ENCODE measurements around the gene HSFX1.
"Not testable (repeated sequence)": the region's sequence is repeated elsewhere in the genome, so short reads cannot be mapped to it uniquely, and the experiment has no call there.

The HSFX1 gene, protein sequence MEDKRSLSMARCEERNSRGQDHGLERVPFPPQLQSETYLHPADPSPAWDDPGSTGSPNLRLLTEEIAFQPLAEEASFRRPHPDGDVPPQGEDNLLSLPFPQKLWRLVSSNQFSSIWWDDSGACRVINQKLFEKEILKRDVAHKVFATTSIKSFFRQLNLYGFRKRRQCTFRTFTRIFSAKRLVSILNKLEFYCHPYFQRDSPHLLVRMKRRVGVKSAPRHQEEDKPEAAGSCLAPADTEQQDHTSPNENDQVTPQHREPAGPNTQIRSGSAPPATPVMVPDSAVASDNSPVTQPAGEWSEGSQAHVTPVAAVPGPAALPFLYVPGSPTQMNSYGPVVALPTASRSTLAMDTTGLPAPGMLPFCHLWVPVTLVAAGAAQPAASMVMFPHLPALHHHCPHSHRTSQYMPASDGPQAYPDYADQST

DNA sequence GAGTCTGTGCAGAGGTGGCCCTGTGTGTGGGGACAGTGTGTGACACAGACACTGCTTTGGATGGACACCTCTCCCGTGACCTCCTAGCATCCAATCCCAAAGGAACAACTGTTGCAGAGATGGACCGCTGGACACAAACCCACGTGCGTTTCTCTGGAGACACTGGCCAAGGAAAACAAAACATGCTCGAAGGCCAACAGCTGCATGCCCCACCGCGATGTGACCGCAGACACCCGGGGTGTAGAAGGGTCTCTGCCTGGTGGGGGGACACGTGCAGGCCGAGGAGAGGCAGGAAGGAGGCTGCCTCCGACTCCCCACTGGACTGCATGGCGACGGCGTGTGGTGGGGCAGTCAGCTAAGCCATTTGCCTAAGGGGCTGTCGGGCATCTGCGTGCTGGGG lies at the start of gene HSFX1:
TSS of gene HSFX1 (plus strand) at position 301 of the 400 bp plus-strand sequence. CDS start 614 bp downstream, outside the sequence.
- not testable (repeated sequence) for DNase-seq (ENCODE audit: low read depth)

DNA sequence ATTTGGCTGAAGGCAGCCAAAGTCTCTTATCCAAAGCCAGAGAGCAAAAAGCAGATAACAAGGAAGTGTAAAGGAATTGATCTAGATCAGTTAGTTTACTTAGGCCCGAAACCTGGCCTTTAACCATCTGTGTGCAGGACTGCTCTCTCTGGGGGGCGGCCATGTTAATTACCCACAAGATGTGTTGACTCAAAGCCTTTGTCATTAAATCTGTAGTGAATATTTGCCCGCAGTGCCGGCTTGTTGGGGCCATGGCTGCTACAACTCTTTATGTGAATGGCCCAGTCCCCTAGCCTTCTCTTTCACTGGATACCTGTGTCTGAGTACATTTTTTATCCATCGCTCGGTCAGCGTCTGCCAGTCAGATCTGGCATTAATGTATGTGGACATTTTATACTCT lies 46.6 kb upstream of the HSFX1 start:
- not testable (repeated sequence) for DNase-seq (ENCODE audit: low read depth)

DNA sequence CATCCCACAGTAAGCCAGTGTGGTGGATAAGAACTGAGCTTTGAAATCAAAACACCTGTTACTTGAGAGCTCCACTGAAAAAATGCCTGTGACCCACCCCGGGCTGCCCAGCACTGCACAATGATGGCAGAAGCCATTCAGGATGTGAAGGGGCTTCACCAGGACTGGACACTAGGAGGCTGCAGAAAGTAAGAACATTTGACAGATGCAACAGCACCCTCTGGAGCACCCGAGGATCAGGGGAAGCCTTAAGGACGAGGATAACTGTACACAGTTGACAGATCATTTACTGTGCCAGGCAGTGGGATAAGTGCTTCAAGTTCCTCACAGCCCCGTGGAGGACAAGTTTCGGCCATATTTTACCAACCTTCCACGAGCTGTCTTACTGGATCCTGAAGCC lies 31.6 kb upstream of the HSFX1 start:
- not testable (repeated sequence) for DNase-seq (ENCODE audit: low read depth)

DNA sequence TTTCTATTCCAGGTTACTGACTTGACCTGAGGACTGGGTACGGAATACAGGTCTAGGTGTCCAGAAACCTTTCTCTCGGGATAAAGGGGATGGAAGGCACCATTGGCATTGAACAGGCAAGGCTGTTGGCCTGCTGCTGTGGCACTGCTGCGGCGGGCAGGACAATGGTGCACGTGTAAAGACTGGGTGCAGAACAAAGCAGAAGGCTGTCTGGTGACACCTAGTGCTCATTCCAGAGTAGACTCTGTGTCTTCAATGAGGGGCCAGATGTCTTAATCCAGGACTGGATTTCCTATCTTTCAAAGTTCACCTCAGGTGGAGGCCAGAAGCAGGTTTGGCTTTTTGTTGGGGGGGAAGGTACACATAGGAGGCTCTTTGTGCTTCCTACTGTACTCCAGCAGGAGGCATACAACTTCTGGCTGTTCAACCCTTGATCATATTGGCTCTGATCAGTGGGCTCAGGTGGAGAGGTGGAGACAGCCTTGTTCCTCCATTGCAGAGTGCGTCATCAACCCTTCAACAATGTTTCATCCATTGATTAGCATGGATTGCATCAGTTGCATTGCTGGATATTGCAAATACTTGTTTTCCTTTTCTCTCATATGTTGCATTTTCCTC lies 27.4 kb upstream of the HSFX1 start:
- DNase-seq (ENCODE audit: low read depth) = not testable (repeated sequence)

DNA sequence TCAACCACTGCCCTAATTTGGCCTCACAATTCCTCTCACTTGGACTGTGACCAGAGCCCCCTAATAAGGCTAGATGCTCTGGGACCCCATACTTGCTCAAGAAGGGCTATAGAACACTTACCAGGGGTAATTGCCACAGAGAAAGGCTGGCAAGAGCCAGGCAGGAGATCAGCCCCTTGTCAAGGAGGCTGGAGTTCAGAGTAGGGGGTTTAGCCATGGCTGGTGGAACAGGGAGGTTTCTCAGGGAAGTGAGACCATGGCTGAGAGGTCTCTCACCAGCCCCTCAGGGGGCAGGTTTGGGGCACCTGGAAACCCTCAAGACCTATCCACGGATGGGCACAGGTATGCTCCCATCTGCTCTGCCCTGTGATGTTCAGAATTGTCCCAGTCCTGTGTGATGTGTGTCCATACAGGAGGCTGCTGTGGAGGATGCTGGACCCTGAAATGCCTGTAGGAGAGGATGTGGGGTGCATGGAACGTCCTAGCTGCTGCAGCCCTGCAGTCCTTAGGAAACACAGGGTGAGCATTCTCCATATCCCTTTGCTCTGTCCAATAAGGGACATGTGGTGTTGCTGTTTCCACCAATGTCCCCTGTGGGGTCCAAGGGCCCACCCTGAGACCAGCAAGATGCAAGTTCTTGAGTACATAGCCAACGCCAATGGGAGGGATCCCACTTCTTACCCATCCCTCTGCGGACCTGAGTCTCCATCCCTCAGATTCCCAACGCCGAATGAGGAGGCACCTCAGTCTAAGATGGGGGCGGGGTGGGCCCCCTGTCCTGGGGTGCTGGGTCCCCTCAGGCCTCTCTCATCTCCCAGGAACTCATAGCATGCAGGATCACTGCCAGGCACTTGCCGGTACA lies 16.4 kb upstream of the HSFX1 start:
- DNase-seq (ENCODE audit: low read depth) = no peak

DNA sequence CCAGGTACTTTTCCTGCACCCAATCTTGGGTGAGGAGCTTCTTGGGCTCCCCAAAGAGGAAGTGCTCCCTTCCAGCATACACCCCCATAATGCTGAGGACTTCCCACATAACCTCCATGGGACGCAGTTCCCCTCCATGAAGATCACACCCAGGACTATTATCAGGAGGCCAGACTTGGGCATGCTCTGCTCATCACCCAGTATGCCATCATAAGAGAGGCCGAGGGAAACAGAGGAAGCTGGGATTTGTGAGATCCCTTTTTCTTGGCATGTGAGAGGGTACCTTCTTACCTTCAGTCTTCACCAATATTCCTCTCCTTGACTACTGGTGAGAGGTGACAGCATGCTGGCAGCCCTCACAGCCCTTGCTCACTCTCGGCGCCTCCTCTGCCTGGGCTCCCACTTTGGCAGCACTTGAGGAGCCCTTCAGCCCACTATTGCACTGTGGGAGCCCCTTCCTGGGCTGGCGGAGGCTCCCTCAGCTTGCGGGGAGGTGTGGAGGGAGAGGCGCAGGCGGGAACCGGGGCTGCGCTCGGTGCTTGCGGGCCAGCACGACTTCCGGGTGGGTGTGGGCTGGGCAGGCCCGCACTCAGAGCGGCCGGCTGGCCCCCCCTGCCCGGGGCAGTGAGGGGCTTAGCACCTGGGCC lies 15.7 kb upstream of the HSFX1 start:
- DNase-seq (ENCODE audit: low read depth) = no peak

DNA sequence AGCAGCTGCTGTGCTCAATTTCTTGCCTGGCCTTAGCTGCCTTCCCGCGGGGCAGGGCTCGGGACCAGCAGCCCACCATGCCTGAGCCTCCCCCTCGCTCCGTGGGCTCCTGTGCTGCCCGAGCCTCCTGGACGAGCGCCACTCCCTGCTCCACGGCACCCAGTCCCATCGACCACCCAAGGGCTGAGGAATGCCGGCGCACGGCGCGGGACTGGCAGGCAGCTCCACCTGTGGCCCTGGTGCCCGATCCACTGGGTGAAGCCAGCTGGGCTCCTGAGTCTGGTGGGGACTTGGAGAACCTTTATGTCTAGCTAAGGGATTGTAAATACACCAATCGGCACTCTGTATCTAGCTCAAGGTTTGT lies 15.2 kb upstream of the HSFX1 start:
- not testable (repeated sequence) for DNase-seq (ENCODE audit: low read depth)

DNA sequence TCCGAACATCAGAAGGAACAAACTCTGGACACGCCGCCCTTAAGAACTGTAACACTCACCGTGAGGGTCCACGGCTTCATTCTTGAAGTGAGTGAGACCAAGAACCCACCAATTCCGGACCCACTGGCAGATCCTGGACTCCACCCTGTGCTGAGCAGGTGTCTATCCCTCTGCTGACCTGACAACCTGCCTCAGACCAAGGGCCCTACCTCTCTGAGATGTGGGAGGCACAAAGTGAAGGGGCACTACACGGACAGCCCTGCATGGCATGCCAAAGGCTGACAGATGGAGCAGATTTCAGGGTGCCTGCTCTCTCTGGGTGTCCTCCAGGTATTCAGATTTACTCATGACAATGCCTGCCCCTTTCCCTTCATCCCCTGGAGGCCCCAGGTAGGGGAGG lies 14.0 kb upstream of the HSFX1 start:
- no peak for DNase-seq (ENCODE audit: low read depth)

DNA sequence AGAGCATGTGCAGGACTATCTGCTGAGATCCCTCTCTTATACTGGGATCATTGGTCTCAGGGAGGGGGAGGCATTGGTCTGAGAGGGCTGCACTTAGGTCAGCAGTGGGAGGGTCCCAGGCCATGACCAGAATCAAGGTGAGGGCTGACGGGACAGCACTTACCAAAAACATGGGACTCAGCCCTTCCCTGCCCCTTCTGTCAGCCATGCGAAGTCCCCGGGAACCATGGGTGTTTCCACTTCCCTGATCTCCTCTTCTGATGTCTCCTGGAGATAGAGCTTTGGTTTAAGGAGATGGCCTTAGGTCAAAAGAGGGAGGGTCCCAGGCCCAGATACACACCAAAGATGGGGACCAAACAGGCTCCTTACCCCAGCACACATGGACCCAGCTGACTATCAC lies 12.9 kb upstream of the HSFX1 start:
- DNase-seq (ENCODE audit: low read depth) = no peak

DNA sequence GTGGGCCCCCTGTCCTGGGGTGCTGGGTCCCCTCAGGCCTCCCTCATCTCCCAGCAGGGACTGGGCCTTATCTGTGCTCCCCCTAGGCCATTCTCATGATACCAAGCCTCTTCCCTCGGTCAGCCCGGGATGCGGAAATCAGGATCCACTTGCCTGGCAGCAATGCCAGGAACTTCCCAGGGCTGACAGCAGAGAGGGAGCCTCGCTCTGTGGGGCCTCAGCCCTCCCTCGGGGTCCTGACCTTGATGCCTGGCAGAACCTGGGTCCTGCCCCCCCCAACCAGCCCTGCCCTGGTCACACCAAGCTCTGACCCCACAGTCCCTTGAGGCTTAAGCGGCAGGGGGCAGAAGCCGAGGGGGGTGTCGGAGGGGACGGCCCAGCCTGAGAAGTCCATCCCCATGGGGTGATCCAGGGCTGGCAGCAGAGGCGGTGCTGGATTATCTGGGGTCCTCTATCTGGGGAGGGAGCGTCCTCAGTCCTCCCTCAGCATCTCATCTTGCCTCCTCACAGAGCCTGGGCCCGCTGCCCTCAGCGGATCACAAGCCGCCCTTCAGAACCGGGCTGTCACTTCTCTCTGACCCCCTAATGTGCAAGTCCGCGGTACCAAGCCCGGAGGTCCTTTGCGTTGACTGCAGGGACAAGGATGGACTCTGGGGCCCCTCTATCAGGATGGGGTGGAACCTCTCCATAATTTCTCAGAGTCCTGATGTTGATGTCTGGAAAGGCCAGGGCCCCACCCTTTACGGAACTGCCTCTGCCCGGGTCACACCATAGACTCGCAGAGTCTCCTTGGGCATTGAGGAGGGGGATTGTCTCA lies 11.8 kb upstream of the HSFX1 start:
- DNase-seq (ENCODE audit: low read depth) = not testable (repeated sequence)

DNA sequence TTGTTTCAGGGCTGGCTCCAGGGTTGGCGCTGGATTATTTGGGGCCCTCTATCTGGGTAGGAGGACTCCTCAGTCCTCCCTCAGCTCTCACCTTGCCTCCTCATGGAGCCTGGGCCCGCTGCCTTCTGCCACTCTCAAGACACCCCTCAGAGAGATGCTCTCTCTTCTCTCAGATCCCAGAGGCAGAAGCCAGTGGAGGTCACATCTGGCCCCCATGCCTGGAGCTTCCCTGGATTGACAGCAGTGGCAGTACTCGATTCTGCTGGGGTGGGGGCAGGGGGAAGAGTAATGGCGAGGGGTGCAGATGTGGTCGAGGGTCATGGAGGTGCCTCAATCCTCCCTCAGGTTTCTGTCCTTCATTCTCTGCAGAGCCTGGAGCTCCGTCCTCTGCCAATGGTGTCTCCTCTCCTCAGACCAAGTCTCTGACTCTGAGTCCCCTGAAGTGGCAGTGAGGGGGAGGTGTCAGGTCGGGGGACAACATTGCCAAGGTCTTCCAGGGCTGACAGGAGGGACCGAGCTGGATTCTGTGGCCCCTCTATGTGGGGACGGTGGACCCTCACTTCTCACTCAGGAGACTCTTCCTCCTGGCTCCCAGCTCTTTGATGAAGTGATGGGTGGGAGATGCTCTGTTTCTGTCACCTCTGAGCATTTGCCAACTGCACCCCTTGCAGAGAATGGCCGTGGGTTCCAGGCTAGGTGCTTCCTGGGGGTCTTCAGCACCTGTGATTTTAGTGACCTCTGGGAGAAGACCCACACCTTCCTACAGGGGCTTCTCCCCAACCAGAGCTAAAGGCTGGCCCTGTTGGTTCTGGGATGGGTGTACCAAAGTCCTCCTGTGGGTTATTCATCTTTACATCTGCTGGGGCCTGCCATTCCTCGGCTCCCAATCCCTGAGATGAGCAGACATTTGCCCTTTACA lies 10.9 kb upstream of the HSFX1 start:
- DNase-seq (ENCODE audit: low read depth) = no peak

DNA sequence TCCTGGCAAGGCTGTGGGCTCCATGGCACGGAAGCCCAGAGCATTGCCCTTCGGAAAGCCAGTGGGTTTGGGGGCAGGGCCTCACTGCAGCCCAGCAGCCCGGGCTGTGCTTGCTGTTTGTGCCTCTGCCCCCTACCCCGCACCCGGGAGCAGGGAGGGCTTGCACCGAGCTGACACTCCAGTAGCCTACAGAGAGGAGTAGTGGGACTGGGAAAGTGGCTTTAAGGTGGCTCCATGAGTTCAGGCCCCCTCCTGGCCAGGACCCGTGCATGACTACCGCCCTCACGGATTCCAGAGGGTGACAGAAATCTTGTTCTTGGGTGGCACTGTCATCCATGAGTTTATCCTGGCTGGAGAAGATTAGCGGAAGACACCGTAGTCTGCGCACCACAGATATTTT lies 3.5 kb upstream of the HSFX1 start:
- DNase-seq (ENCODE audit: low read depth) = not testable (repeated sequence)

DNA sequence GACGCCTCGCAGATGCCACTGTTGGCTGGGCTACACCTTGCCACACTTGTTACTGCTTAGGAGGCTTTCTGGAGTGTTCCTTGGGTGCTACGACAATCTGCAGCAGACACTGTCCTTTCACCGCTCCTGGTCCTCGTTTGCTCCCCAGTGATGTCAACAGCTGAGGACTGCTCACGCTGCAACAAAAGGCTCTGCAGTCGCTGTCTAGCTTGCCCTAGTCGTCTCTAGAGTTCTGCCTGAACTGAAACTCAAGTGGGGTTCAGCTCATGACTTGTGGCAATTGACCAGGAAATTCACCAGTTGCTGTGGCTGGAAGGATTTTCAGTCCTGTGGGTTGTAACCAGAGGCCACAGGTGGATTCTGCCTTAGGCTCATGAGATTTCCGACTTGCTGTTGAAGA lies 842 bp upstream of the HSFX1 start:
- DNase-seq (ENCODE audit: low read depth) = not testable (repeated sequence)

DNA sequence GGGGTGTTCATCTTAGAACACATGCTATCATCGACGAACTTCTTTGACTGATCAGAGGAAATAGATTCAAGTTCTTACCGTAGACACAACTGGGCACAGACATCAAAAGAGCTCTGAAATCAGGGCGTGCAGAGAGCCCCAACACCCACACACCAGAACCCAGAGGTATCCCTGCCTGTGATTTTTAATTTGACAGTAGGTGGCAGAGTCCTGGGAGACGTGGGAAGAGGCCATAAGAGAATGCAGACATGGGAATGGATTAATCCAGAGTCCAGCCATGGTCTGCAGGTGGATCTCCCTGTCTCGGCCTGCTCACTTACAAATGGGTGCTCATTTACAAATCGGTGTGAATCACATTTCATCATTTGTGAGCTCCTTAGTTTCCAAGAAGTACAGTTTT lies 4.1 kb downstream of the HSFX1 start:
- not testable (repeated sequence) for DNase-seq (ENCODE audit: low read depth)

DNA sequence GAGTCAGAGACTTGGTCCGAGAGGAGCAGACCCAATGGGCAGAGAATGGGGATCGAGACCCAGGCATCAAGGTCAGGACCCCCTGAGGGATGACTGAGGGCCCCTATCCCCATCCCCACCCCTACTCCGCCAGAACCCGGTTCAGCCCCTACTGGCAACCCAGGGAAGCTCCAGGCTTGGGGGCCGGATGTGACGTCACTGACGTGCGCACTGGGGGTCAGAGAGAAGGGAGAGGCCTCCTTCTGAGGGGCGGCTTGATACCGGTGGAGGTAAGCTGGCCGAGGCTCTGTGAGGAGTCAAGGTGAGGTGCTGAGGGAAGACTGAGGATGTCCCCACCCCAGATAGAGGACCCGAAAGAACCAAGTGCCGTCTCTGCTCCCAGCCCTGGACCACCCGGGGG lies 7.9 kb downstream of the HSFX1 start, which contains the start of gene MAGEA9:
TSS of gene MAGEA9 (plus strand) at position 204 of the 400 bp plus-strand sequence. CDS start 4,281 bp downstream, outside the sequence.
- DNase-seq (ENCODE audit: low read depth) = not testable (repeated sequence)

DNA sequence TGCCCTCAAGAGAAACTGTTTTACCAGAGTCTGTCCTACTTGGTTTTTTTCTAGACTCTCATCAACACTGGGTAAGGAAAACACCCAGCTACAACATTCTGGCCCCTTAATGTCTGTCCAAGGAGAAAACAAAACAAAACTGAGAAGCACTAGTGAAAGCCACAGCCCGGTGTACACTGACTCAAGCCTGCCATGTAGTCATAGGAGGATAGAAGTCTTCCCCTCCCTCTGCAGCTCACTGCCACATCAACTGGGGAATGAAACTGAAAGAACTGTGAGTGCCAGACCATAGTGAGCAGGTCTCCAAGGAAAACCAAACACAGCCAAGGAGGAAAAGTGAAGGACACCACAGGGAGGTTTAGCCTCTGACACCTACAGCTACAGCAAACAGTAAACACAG lies 21.7 kb downstream of the HSFX1 start:
- DNase-seq (ENCODE audit: low read depth) = not testable (repeated sequence)

DNA sequence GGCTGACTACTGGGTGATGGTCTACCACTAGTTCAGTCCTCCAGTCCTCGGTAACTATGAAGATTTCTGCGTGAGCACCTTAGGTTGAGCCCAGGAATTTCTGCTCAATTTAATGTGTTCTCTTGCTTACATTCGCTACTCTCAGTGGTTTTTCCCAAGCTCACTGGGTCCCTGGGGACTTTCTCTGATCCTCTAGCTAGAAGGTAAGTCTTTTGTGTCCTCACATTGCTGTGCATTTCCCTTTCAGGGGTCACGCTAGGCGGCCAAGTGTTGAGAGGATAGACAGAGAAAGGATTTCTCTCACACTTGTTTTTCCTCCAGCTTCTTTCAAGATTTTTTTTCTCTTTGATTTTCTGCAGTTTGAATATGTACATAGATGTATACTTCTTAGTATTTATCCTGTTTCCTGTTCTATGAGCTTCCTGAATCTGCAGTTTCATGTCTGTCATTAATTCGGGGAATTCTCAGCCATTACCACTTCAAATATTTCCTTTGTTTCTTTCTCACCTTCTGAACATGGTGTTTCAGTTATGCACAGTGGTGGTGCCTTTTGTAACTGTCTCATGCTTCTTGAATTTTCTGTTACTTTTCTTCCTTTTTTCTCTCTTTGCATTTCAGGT lies 25.3 kb downstream of the HSFX1 start:
- no peak for DNase-seq (ENCODE audit: low read depth)

DNA sequence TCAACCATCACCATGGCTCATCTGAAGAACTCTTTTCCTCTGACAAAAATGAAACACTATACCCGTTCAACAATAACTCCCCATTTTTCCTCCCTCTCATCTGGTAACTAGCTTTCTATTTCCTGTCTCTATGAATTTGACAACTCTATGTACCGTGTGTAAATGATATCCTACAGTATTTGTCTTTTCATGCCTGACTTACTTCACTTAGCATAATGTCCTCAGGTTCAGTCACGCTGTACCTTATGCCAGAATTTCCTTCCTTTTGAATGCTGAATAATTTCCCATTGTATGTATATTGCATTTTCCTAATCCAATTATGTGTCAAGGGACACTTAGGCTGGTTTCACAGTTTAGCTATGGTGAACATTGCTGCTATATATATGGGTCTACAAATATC lies 26.1 kb downstream of the HSFX1 start:
- DNase-seq (ENCODE audit: low read depth) = no peak

DNA sequence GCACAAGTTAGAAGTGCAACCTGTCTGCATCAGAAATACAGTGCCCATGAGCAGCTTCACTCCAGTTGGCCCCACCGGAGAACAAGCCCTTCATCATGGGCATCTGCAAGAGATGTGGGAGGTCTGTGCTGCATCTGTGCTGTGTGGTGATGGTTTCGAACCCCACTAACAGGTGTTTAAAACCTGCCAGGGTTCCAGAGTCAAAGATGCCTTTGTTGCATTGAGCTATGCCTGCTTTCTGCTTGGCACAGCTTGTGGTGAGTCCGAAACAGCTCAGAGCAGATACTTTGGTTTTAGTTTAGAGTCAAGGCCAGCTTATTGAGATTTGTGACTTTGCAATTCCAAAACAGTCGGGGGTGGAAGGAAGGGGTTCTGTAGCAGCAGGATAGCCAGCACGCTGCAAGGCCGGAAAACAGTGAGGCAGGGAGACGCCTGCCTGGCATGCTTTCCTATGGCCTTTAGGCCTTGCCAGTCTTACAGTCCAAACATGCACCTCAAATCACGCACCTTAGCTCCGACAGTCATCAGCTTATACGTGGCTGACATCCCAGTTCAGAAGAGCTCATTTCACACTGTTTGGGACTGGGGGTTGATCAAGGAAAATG lies 29.7 kb downstream of the HSFX1 start:
- no peak for DNase-seq (ENCODE audit: low read depth)

Data from stimulated activated CD8-positive, alpha-beta memory T cell treated with anti-CD3 and anti-CD28 coated beads, Interleukin-4, amount 100 ng/mL, for 24 hours (primary cell).